K562 (cell line): ENCODE data around the gene ARHGAP33. TPM values are rescaled to one million over a fixed set of nuclear protein-coding genes. Genes with fewer than 3 reads are reported as not detected.

Experiments used
- CCAR2 ChIP-seq: fragments of 200-400 bp; formaldehyde crosslinking; IDR thresholded peaks from 2 replicates; pipeline ENCODE4 v1.6.1; 2017; ENCODE audit warnings: mild to moderate bottlenecking, low read depth, low read length
- CHD1 ChIP-seq: fragments of 200-600 bp; sonication (generic); IDR thresholded peaks from one replicate; pipeline ENCODE4 v1.6.1; 2012; ENCODE audit warnings: mild to moderate bottlenecking, moderate library complexity, low read length, inconsistent platforms
- ESRRA ChIP-seq: fragments of 450-650 bp; IDR thresholded peaks from 2 replicates; pipeline ENCODE4 v1.6.1; 2014; ENCODE audit warnings: low read depth, mild to moderate bottlenecking, moderate library complexity, borderline replicate concordance
- LCOR ChIP-seq: sonication (generic); formaldehyde crosslinking; IDR thresholded peaks from 2 replicates; pipeline ENCODE4 v1.8.0; 2022; ENCODE audit warnings: mild to moderate bottlenecking, missing genetic modification reagents
- RBM14 ChIP-seq: fragments of 200-400 bp; formaldehyde crosslinking; IDR thresholded peaks from 2 replicates; pipeline ENCODE4 v1.6.1; 2018; ENCODE audit warnings: low read depth, mild to moderate bottlenecking, low read length, moderate library complexity, borderline replicate concordance; ENCODE audit not compliant: insufficient read depth
- RBM34 ChIP-seq: fragments of 200-400 bp; formaldehyde crosslinking; IDR thresholded peaks from 2 replicates; pipeline ENCODE4 v1.6.1; 2018; ENCODE audit warnings: low read length, borderline replicate concordance; ENCODE audit not compliant: insufficient read depth
- SETDB1 ChIP-seq: IDR thresholded peaks from one replicate; pipeline ENCODE4 v1.6.1; 2012; ENCODE audit warnings: low read length, control low read depth, inconsistent platforms
- ZBTB8A ChIP-seq: fragments of 450-650 bp; IDR thresholded peaks from 2 replicates; pipeline ENCODE4 v1.6.1; 2018; ENCODE audit warnings: mild to moderate bottlenecking, moderate library complexity; ENCODE audit not compliant: partially characterized antibody
- ZC3H4 ChIP-seq: sonication (generic); formaldehyde crosslinking; IDR thresholded peaks from 2 replicates; pipeline ENCODE4 v1.9.0; 2021; ENCODE audit warnings: missing genetic modification reagents, borderline replicate concordance
- ZFX ChIP-seq: sonication (generic); formaldehyde crosslinking; IDR thresholded peaks from 2 replicates; pipeline ENCODE4 v1.8.0; 2022; ENCODE audit warnings: mild to moderate bottlenecking, missing genetic modification reagents, moderate library complexity
- ZNF133 ChIP-seq: fragments of 250-450 bp; sonication (Bioruptor Pico); IDR thresholded peaks from 2 replicates; pipeline ENCODE4 v1.4.0; 2020; ENCODE audit warnings: mild to moderate bottlenecking
- ZNF445 ChIP-seq: fragments of 250-450 bp; sonication (Bioruptor Pico); IDR thresholded peaks from 2 replicates; pipeline ENCODE4 v1.4.0; 2020; ENCODE audit warnings: low read depth, mild to moderate bottlenecking, moderate library complexity
- polyA plus RNA-seq, 8 experiments: library from polyadenylated mRNA; depleted of rRNA in 4 of 8; stranded (reverse) in 5 of 8; unstranded in 3 of 8; fragments of >200 nt; fragmentation: Nextera tagmentation in 2 of 8; fragmentation: Illumina TruSeq in 1 of 8; extraction: Ambion mirVana in 2 of 8; extraction: Trizol in 1 of 8; gene quantifications; 2 replicates each; pipeline versions ENCODE4 v1.2.1 to v1.2.3, GENCODE V29; 2011 to 2014; ENCODE audit warnings: inconsistent platforms in 1 of 8, missing spikeins in 1 of 8
- total RNA-seq, 7 experiments: library from RNA; depleted of rRNA in 6 of 7; stranded (reverse); fragments of >200 nt in 6 of 7; fragmentation: Illumina TruSeq in 2 of 7; extraction: Trizol in 2 of 7; gene quantifications; 2 replicates each; pipeline versions ENCODE4 v1.2.1 to v1.2.3, GENCODE V29; 2011 to 2021; ENCODE audit warnings: low replicate concordance in 1 of 7
- TF ChIP-seq, protein P1 (sequence below): fragments of 450-650 bp; IDR thresholded peaks from 2 replicates; pipeline ENCODE4 v1.6.1; 2016; ENCODE audit warnings: antibody characterized with exemption
- TF ChIP-seq, protein P2 (sequence below), 2 experiments: fragments of 450-650 bp in 1 of 2; sonication (generic) in 1 of 2; formaldehyde crosslinking in 1 of 2; IDR thresholded peaks in 1 of 2; conservative IDR thresholded peaks in 1 of 2; 2 replicates each; pipeline versions ENCODE4 v1.6.1 to v1.8.1; 2016 to 2023; ENCODE audit warnings: mild to moderate bottlenecking in 2 of 2, moderate library complexity in 2 of 2, inconsistent platforms in 1 of 2, missing genetic modification reagents in 1 of 2
- TF ChIP-seq, protein P3 (sequence below), 3 experiments: fragments of 200-800 bp in 1 of 3; fragments of 250-450 bp in 1 of 3; fragments of 450-650 bp in 1 of 3; sonication (Bioruptor Pico) in 1 of 3; sonication (Bioruptor generic) in 1 of 3; formaldehyde crosslinking in 1 of 3; IDR thresholded peaks; 2 replicates each; pipeline versions ENCODE4 v1.6.1 to v1.8.0; 2016 to 2022; ENCODE audit warnings: mild to moderate bottlenecking in 2 of 3, missing genetic modification characterization in 2 of 3, missing compliant biosample characterization in 1 of 3, moderate library complexity in 1 of 3

ARHGAP33 gene
- total and polyA plus RNA-seq, 9 of the 15 experiments (the other 6 are each of a cell fraction or from before 2014, with no cell fraction given) = 0.06 to 26.6 (median 1.6) TPM; not detected in 1

DNA sequence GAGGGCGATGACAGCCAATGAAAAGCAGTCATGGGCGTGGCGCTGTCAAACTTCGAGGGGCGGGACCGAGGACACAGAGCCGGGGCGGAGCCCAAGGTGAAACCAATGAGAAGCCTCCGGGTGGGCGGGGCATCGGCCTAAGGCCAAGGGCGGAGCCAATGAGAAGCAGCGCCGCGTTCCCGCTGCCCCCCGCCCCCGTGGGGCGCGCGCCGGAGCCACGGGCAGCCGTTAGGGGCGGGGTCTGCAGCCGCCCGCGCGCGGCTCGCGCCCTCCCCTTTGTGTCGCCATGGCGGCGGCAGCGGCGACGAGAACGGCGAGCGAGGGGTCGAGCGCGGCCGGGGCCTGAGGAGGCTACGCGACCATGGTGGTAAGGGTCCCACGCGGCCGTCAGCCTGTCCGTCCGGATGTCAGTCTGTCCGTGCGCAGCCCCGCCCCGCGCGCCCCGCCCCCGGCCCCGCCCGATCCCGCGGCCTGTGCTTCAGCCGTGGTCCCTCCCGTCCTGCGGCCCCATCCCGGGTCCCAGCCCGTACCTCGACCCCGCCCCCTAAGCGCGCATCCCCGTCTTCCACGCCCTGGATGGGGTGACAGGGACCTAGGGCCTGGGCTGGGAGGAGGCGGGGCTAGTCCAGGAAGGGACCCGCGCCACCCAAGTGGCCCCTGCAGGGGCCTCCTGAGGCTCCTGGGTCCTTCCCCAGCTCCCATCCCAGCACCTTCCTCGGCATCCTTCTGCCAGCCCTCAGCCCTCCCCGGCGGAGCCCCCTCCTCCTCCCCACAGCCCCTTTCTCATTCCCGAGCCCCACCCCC is at the start of gene ARHGAP33 (continued):
- TF ChIP-seq CHD1 = no peak
- no peak for TF ChIP-seq RBM14
- TF ChIP-seq ZFX (CRISPR knock-in tag) = no peak
- TF ChIP-seq, protein P1, sequence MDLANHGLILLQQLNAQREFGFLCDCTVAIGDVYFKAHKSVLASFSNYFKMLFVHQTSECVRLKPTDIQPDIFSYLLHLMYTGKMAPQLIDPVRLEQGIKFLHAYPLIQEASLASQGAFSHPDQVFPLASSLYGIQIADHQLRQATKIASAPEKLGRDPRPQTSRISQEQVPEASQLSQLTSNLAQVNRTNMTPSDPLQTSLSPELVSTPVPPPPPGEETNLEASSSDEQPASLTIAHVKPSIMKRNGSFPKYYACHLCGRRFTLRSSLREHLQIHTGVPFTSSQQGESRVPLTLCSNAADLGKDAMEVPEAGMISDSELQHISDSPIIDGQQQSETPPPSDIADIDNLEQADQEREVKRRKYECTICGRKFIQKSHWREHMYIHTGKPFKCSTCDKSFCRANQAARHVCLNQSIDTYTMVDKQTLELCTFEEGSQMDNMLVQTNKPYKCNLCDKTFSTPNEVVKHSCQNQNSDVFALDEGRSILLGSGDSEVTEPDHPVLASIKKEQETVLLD = no peak
- TF ChIP-seq ZNF133 (CRISPR knock-in tag) = no peak
- no peak for TF ChIP-seq CCAR2
- TF ChIP-seq SETDB1 = no peak
- TF ChIP-seq, protein P2, sequence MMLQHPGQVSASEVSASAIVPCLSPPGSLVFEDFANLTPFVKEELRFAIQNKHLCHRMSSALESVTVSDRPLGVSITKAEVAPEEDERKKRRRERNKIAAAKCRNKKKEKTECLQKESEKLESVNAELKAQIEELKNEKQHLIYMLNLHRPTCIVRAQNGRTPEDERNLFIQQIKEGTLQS (IDR thresholded peaks at IDR 0.05) = no peak
- TF ChIP-seq, protein P2 (CRISPR knock-in tag; conservative IDR thresholded peaks at IDR 0.05) = no peak
- TF ChIP-seq ZC3H4 = no peak
- TF ChIP-seq, protein P3, sequence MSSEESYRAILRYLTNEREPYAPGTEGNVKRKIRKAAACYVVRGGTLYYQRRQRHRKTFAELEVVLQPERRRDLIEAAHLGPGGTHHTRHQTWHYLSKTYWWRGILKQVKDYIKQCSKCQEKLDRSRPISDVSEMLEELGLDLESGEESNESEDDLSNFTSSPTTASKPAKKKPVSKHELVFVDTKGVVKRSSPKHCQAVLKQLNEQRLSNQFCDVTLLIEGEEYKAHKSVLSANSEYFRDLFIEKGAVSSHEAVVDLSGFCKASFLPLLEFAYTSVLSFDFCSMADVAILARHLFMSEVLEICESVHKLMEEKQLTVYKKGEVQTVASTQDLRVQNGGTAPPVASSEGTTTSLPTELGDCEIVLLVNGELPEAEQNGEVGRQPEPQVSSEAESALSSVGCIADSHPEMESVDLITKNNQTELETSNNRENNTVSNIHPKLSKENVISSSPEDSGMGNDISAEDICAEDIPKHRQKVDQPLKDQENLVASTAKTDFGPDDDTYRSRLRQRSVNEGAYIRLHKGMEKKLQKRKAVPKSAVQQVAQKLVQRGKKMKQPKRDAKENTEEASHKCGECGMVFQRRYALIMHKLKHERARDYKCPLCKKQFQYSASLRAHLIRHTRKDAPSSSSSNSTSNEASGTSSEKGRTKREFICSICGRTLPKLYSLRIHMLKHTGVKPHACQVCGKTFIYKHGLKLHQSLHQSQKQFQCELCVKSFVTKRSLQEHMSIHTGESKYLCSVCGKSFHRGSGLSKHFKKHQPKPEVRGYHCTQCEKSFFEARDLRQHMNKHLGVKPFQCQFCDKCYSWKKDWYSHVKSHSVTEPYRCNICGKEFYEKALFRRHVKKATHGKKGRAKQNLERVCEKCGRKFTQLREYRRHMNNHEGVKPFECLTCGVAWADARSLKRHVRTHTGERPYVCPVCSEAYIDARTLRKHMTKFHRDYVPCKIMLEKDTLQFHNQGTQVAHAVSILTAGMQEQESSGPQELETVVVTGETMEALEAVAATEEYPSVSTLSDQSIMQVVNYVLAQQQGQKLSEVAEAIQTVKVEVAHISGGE (CRISPR knock-in tag; IDR thresholded peaks at IDR 0.05) = no peak; a peak in 1 of 6 replicates
- peak; percentile 27; the same call in 1 of the 2 replicates for TF ChIP-seq ESRRA
- TF ChIP-seq LCOR = no peak
- no peak for TF ChIP-seq RBM34
- no peak for TF ChIP-seq ZBTB8A
- TF ChIP-seq ZNF445 (CRISPR knock-in tag) = no peak
